IPS-11a (cell line): ENCODE results near the gene NF1.

Experiments
- H3K4me3 ChIP-seq: one replicate; pipeline ENCODE4 v1.5.1; 2013; ENCODE audit warnings: low read depth, low read length, control low read depth

NF1 gene

DNA sequence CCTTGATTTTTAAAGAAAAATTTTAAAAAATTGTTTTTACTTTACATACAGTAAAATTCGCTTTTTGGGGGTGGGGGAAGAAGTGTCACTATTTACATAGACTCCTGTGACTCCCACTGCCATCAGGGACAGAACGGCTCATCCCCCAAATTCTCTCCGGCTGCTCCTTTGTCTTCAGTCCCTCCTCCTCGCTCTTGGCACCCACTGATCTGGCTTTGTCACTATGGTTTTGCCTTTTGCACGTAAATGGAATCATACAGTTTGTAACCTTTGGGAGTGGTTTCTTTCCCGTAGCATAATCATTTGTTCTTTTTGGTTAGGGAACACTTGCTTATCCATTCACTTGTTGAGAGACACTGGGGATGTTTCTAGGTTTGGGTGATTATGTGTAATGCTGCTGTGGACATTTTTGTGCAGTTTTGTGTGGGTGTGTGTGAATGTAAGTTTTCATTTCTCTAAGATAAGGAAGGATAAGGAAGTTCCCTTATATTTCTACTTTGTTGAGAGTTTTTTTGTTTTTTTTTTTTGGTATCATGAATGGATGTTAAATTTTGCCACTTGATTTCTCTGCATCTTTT, 324.1 kb downstream of the NF1 start:
- no peak overlapping the region for H3K4me3 ChIP-seq

DNA sequence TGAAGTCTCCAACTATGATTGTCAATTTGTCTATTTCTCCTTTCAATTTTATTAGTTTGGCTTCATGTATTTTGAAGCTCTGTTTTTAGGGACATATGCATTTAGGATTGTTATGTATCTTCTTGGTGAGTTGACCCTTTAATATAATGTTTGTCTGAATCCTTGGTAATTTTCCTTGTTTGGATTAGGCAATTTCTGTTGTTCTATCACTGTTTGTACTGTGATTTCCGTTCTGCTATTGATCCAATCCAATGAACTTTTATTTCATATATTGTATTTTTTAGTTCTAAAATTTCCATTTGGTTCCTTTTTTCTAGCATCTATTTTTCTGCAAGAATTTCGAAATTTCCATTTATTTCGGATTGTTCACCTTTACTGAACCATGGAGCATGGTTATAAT, 327.7 kb downstream of the NF1 start:
- no peak overlapping the region for H3K4me3 ChIP-seq

DNA sequence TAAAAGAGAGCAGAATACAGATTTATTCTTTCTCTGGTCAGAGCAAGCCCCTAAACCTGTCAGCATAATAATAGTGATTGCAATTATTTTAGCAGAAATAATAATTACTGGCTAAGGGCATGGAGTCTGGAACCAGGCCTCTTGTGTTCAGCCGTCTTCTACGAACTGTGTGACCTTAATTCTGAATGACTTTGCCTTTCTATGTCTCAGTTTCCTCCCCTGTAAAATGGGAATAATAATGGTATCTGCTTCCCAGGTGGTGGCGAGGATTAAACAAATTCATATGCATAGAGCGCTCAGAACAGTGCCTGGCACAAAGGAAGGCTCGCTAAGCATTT, 330.1 kb downstream of the NF1 start:
- H3K4me3 ChIP-seq = no peak overlapping the region

DNA sequence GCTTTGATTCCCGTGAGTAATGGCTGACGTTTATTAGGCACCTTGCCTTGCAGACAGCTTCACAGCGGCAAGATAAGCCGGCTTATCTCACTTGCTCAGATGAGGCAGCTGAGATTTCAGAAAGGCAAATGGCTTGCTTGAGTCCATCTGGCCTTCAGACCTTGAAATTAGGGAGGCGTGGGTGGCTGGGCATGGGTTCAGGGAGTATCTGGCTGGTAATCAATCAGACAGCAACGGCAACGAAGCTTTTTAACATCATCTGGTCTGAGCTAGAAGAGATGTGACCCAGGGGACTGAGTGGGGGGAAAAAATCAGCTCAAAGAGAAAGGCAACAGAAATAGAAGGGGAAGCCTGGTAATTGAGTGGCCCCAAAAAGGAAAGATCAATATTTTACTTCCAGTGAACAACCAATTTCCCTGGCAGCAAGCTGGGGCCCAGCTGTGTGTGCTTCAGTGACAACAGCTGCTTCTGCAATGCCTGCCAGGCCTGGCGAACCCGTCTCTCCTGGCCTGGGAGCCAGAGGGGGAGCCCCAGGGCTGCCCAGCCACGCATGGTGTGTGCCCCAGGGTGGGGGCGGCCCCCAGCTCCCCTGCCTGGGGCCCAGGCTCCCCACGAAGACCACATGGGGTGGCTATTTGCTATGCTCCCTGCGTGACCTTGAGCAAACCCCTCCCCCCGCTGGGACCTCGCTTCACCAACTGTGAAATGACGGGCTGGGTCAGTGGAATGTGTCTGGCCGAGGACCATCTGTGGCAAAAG, 330.7 kb downstream of the NF1 start:
- H3K4me3 ChIP-seq = no peak overlapping the region
